HepG2 (cell line): Measurements from ENCODE around the gene MRPL51. TPM values are rescaled to one million over a fixed set of nuclear protein-coding genes. Genes with fewer than 3 reads are reported as not detected.

Experiments used
- CTCF ChIP-seq: sonication (generic); formaldehyde crosslinking; IDR thresholded peaks from 2 replicates; pipeline ENCODE4 v1.5.0; 2020; ENCODE audit warnings: mild to moderate bottlenecking, missing genetic modification reagents, moderate library complexity
- DRAP1 ChIP-seq: IDR thresholded peaks from 2 replicates; pipeline ENCODE4 v1.6.1; 2016; ENCODE audit warnings: missing genetic modification reagents, missing compliant biosample characterization
- FOXO4 ChIP-seq: sonication (generic); formaldehyde crosslinking; conservative IDR thresholded peaks from 2 replicates; pipeline ENCODE4 v1.8.1; 2023; ENCODE audit warnings: missing genetic modification reagents
- HNRNPH1 ChIP-seq: fragments of 200-400 bp; formaldehyde crosslinking; optimal IDR thresholded peaks from 2 replicates; pipeline ENCODE3; 2017; ENCODE audit warnings: mild to moderate bottlenecking, low read depth, low read length
- KLF16 ChIP-seq, 2 experiments: sonication (generic) in 1 of 2; formaldehyde crosslinking in 1 of 2; IDR thresholded peaks; 2 replicates each; pipeline versions ENCODE4 v1.6.1 to v1.8.0; 2016 to 2023; ENCODE audit warnings: missing genetic modification reagents in 2 of 2, missing compliant biosample characterization in 1 of 2
- MATR3 ChIP-seq: sonication (generic); formaldehyde crosslinking; IDR thresholded peaks from 2 replicates; pipeline ENCODE4 v1.4.0; 2020; ENCODE audit warnings: missing genetic modification reagents
- MIXL1 ChIP-seq: IDR thresholded peaks from 2 replicates; pipeline ENCODE4 v1.6.1; 2016
- NAIF1 ChIP-seq: sonication (generic); formaldehyde crosslinking; IDR thresholded peaks from 2 replicates; pipeline ENCODE4 v1.5.0; 2020; ENCODE audit warnings: mild to moderate bottlenecking, missing genetic modification reagents, borderline replicate concordance
- NR3C1 ChIP-seq: sonication (generic); formaldehyde crosslinking; IDR thresholded peaks from 2 replicates; pipeline ENCODE4 v1.4.0; 2020; ENCODE audit warnings: missing genetic modification reagents
- SKI ChIP-seq: fragments of 450-650 bp; IDR thresholded peaks from one replicate; pipeline ENCODE4 v1.6.1; 2018; ENCODE audit warnings: mild to moderate bottlenecking; ENCODE audit not compliant: partially characterized antibody
- SP2 ChIP-seq: sonication (generic); formaldehyde crosslinking; IDR thresholded peaks from 2 replicates; pipeline ENCODE4 v1.5.1; 2020; ENCODE audit warnings: mild to moderate bottlenecking, missing genetic modification reagents
- TBX2 ChIP-seq: sonication (generic); formaldehyde crosslinking; IDR thresholded peaks from 2 replicates; pipeline ENCODE4 v1.5.0; 2020; ENCODE audit warnings: missing genetic modification reagents, mild to moderate bottlenecking, borderline replicate concordance
- ZMYM2 ChIP-seq: sonication (generic); formaldehyde crosslinking; IDR thresholded peaks from 2 replicates; pipeline ENCODE4 v1.8.0; 2022; ENCODE audit warnings: mild to moderate bottlenecking, missing genetic modification reagents
- ZNF101 ChIP-seq: sonication (generic); formaldehyde crosslinking; IDR thresholded peaks from 2 replicates; pipeline ENCODE4 v1.4.0; 2020; ENCODE audit warnings: mild to moderate bottlenecking, low read depth, missing genetic modification reagents, borderline replicate concordance
- ZNF225 ChIP-seq: sonication (generic); formaldehyde crosslinking; IDR thresholded peaks from 2 replicates; pipeline ENCODE4 v1.4.0; 2020; ENCODE audit warnings: mild to moderate bottlenecking, missing genetic modification reagents
- ZNF280D ChIP-seq: sonication (generic); formaldehyde crosslinking; IDR thresholded peaks from 2 replicates; pipeline ENCODE4 v1.5.1; 2020; ENCODE audit warnings: mild to moderate bottlenecking, missing genetic modification reagents
- ZNF343 ChIP-seq: sonication (generic); formaldehyde crosslinking; IDR thresholded peaks from 2 replicates; pipeline ENCODE4 v1.4.0; 2020; ENCODE audit warnings: mild to moderate bottlenecking, missing genetic modification reagents
- ZNF430 ChIP-seq: sonication (generic); formaldehyde crosslinking; IDR thresholded peaks from 2 replicates; pipeline ENCODE4 v1.9.0; 2021; ENCODE audit warnings: mild to moderate bottlenecking, missing genetic modification reagents
- ZNF75D ChIP-seq: sonication (generic); formaldehyde crosslinking; IDR thresholded peaks from 2 replicates; pipeline ENCODE4 v1.8.1; 2023; ENCODE audit warnings: missing genetic modification reagents, mild to moderate bottlenecking, borderline replicate concordance
- ZNF83 ChIP-seq: sonication (generic); formaldehyde crosslinking; IDR thresholded peaks from 2 replicates; pipeline ENCODE4 v1.4.0; 2020; ENCODE audit warnings: missing genetic modification reagents, mild to moderate bottlenecking, borderline replicate concordance
- ZSCAN9 ChIP-seq: IDR thresholded peaks from 2 replicates; pipeline ENCODE4 v1.6.1; 2016; ENCODE audit warnings: borderline replicate concordance
- polyA plus RNA-seq, 8 experiments: library from polyadenylated mRNA; depleted of rRNA in 3 of 8; stranded (reverse) in 7 of 8; unstranded in 1 of 8; fragments of >200 nt; fragmentation: Illumina TruSeq in 4 of 8; extraction: Trizol in 4 of 8; gene quantifications; 2 replicates each; pipeline versions ENCODE4 v1.2.1 to v1.2.3, GENCODE V29; 2011 to 2016; ENCODE audit warnings: low read depth in 4 of 8, missing spikeins in 1 of 8, mixed read lengths in 1 of 8; ENCODE audit not compliant: insufficient read depth in 1 of 8
- total RNA-seq, 5 experiments: library from RNA; depleted of rRNA; stranded (reverse); fragments of >200 nt; fragmentation: Illumina TruSeq; extraction: Trizol; gene quantifications; 2 replicates each; pipeline ENCODE4 v1.2.3, GENCODE V29; 2016; ENCODE audit warnings: low read depth in 1 of 5

Gene MRPL51
- total and polyA plus RNA-seq, 2 of the 13 experiments (the other 11 are each of a cell fraction or from before 2014, with no cell fraction given) = 64.8 to 278 TPM

GRCh38 chr12:6534945-6535696 is 42.1 kb upstream of the MRPL51 start (continued):
- TF ChIP-seq ZNF101 (CRISPR knock-in tag) = no peak; the same call in 1 of the 2 replicates
- TF ChIP-seq ZNF343 = no peak
- no peak for TF ChIP-seq NR3C1 (CRISPR knock-in tag)
- TF ChIP-seq ZNF225 = no peak
- no peak for TF ChIP-seq MIXL1 (CRISPR knock-in tag)
- no peak for TF ChIP-seq HNRNPH1
- no peak; the same call in 1 of the 2 replicates for TF ChIP-seq SP2 (CRISPR knock-in tag)
- peak; percentile 2; the same call in 1 of the 2 replicates for TF ChIP-seq ZNF430 (CRISPR knock-in tag)
- TF ChIP-seq ZNF83 (CRISPR knock-in tag) = no peak
- TF ChIP-seq CTCF = no peak
- TF ChIP-seq FOXO4 (CRISPR knock-in tag) = no peak
- no peak for TF ChIP-seq SKI
- TF ChIP-seq NAIF1 (CRISPR knock-in tag) = no peak
- TF ChIP-seq TBX2 (CRISPR knock-in tag) = no peak
- no peak for TF ChIP-seq ZMYM2 (CRISPR knock-in tag)
- TF ChIP-seq DRAP1 = no peak
- no peak for TF ChIP-seq ZSCAN9
- TF ChIP-seq KLF16 (CRISPR knock-in tag; IDR thresholded peaks at IDR 0.05) = 0 out of 4 replicates have a peak, but pooled peaks of 1 of the 2 experiments have one; percentile 5
- TF ChIP-seq ZNF280D = no peak
- TF ChIP-seq ZNF75D (CRISPR knock-in tag) = no peak
- no peak for TF ChIP-seq MATR3
